Omental fat pad (tissue), 4 donors: ENCODE results near the gene CEP170B. TPM values are rescaled to one million over a fixed set of nuclear protein-coding genes. Genes with fewer than 3 reads are reported as not detected.

ENCODE experiments used
- ATAC-seq: fragments of 150-250 bp; one replicate; pipeline ENCODE4 v1.9.1; 2016; ENCODE audit warnings: mild to moderate bottlenecking, moderate library complexity; ENCODE audit not compliant: low FRiP score
- DNase-seq: peaks from one replicate; pipeline ENCODE4 v3.0.0-alpha.2; 2019; ENCODE audit warnings: low spot score
- CTCF ChIP-seq, 3 donors: fragments of 450-650 bp; IDR thresholded peaks; one replicate each; pipeline ENCODE4 v1.5.1; 2016 to 2017; ENCODE audit warnings: antibody characterized with exemption in 3 of 3, mild to moderate bottlenecking in 3 of 3, moderate library complexity in 2 of 3
- total RNA-seq, 4 donors: library from RNA; depleted of rRNA; stranded (reverse); fragments of >200 nt; gene quantifications; one replicate each; pipeline ENCODE4 v1.1.0, GENCODE V29; 2016

Gene CEP170B
- total RNA-seq, 4 donors from 2014 or later: 5.5 to 29.3 (median 13.0) TPM

- TF ChIP-seq CTCF (IDR thresholded peaks at IDR 0.05): no peak
- ATAC-seq: no peak
- no peak for DNase-seq
These were observed 7.6 kb downstream of the CEP170B start for GRCh38 chr14:104872469-104873341.

GRCh38 chr14:104873380-104874055 is 8.4 kb downstream of the CEP170B start:
- no peak for TF ChIP-seq CTCF (IDR thresholded peaks at IDR 0.05)
- no peak for DNase-seq

GRCh38 chr14:104874110-104874531 is 9.1 kb downstream of the CEP170B start:
- no peak for ATAC-seq
- DNase-seq: no peak
- TF ChIP-seq CTCF (IDR thresholded peaks at IDR 0.05): no peak

More at GRCh38 chr14:104873380-104874055, 8.4 kb downstream of the CEP170B start:
- no peak for ATAC-seq

GRCh38 chr14:104874571-104875411 is 9.7 kb downstream of the CEP170B start:
- ATAC-seq (no peak), DNase-seq (no peak)
- no peak for TF ChIP-seq CTCF (IDR thresholded peaks at IDR 0.05)

GRCh38 chr14:104875412-104875751 is 10.3 kb downstream of the CEP170B start:
- ATAC-seq: no peak
- DNase-seq: no peak
- TF ChIP-seq CTCF (IDR thresholded peaks at IDR 0.05): no peak

- TF ChIP-seq CTCF (IDR thresholded peaks at IDR 0.05): no peak
- no peak for ATAC-seq
- DNase-seq: no peak
These were observed 10.7 kb downstream of the CEP170B start for GRCh38 chr14:104875811-104876210.
